ENCODE data around the gene TFDP1. TPM values are rescaled to one million over a fixed set of nuclear protein-coding genes. Genes with fewer than 3 reads are reported as not detected.

TFDP1 gene
- total RNA-seq, 1 experiment from 2014 or later, result 107 TPM

- Histone ChIP-seq H3K4me1 (replicated peaks; ENCODE audit: insufficient read depth) (no peaks in the 10 kb centered on the region), H2AFZ (no peak overlapping the region), H3F3A (ENCODE audit: insufficient read depth, low read depth) (no peaks in the 10 kb centered on the region), H4K20me1 (ENCODE audit: insufficient read depth) (no peaks in the 10 kb centered on the region), H3K4me2 (no peak overlapping the region), H3K4me3 (no peak overlapping the region), H3K36me3 (ENCODE audit: low read depth) (no peaks in the 10 kb centered on the region), H3K9me2 (ENCODE audit: insufficient read depth) (no peaks in the 10 kb centered on the region), H3K79me2 (ENCODE audit: low read depth) (no peaks in the 10 kb centered on the region), H3K27me3 (ENCODE audit: insufficient read depth, low read depth) (peaks cover 19% of the 10 kb centered on the region), H3K9me3 (ENCODE audit: insufficient read depth, low read depth) (no peaks in the 10 kb centered on the region), H3K27ac (no peak overlapping the region)
- TF ChIP-seq CTCF (conservative IDR thresholded peaks at IDR 0.05) (no peak), EZH2 (IDR thresholded peaks at IDR 0.05; ENCODE audit: low read depth) (no peak)
- CTCF ChIA-PET, result no interaction called here
- intact Hi-C loops (cut with micrococcal nuclease; ENCODE audit: unreplicated experiment), result no loop called here
- DNase-seq, result no peak
- POLR2A ChIA-PET (ENCODE audit: unreplicated experiment), result no interaction called here
- BruUV-seq (replicated peaks), result no TSS peak
Observed at GRCh38 chr13:113655346-113656002, 70.9 kb downstream of the TFDP1 start.

GRCh38 chr13:113656003-113656588 lies 71.5 kb downstream of the TFDP1 start:
- no peaks in the 10 kb centered on the region for H3K36me3 ChIP-seq (ENCODE audit: low read depth)
- no peaks in the 10 kb centered on the region for H3K4me1 ChIP-seq (replicated peaks; ENCODE audit: insufficient read depth)
- intact Hi-C loops (cut with micrococcal nuclease; ENCODE audit: unreplicated experiment), result no loop called here
- no peak overlapping the region for H3K27ac ChIP-seq
- no peak overlapping the region for H3K4me2 ChIP-seq
- no TSS peak for BruUV-seq (replicated peaks)
- H3K4me3 ChIP-seq, result no peak overlapping the region
- H3K79me2 ChIP-seq (ENCODE audit: low read depth), result no peaks in the 10 kb centered on the region
- H2AFZ ChIP-seq, result no peak overlapping the region
- no peaks in the 10 kb centered on the region for H3K9me2 ChIP-seq (ENCODE audit: insufficient read depth)
- H3K9me3 ChIP-seq (ENCODE audit: insufficient read depth, low read depth), result no peaks in the 10 kb centered on the region; the same call in 1 of the 2 replicates
- H4K20me1 ChIP-seq (ENCODE audit: insufficient read depth), result no peaks in the 10 kb centered on the region
- no peaks in the 10 kb centered on the region for H3F3A ChIP-seq (ENCODE audit: insufficient read depth, low read depth)
- DNase-seq, result no peak
- H3K27me3 ChIP-seq (ENCODE audit: insufficient read depth, low read depth), result peaks cover 25% of the 10 kb centered on the region
- TF ChIP-seq CTCF (conservative IDR thresholded peaks at IDR 0.05), result no peak
- TF ChIP-seq EZH2 (IDR thresholded peaks at IDR 0.05; ENCODE audit: low read depth), result no peak
- ChIA-PET CTCF (no interaction called here), POLR2A (ENCODE audit: unreplicated experiment) (no interaction called here)

GRCh38 chr13:113656831-113657671 lies 72.5 kb downstream of the TFDP1 start:
- Histone ChIP-seq H3K9me3 (ENCODE audit: insufficient read depth, low read depth) (peaks cover 7% of the 10 kb centered on the region; the same call in 1 of the 2 replicates), H3K79me2 (ENCODE audit: low read depth) (no peaks in the 10 kb centered on the region), H3K4me2 (no peak overlapping the region), H3F3A (ENCODE audit: insufficient read depth, low read depth) (no peaks in the 10 kb centered on the region), H3K9me2 (ENCODE audit: insufficient read depth) (no peaks in the 10 kb centered on the region), H3K36me3 (ENCODE audit: low read depth) (no peaks in the 10 kb centered on the region), H4K20me1 (ENCODE audit: insufficient read depth) (no peaks in the 10 kb centered on the region), H2AFZ (no peak overlapping the region), H3K4me3 (no peak overlapping the region), H3K27ac (no peak overlapping the region), H3K4me1 (replicated peaks; ENCODE audit: insufficient read depth) (no peaks in the 10 kb centered on the region), H3K27me3 (ENCODE audit: insufficient read depth, low read depth) (peaks cover 35% of the 10 kb centered on the region)
- intact Hi-C loops (cut with micrococcal nuclease; ENCODE audit: unreplicated experiment), result no loop called here
- CTCF ChIA-PET, result no interaction called here
- TF ChIP-seq EZH2 (IDR thresholded peaks at IDR 0.05; ENCODE audit: low read depth), result no peak
- no peak for TF ChIP-seq CTCF (conservative IDR thresholded peaks at IDR 0.05)
- no TSS peak for BruUV-seq (replicated peaks)
- POLR2A ChIA-PET (ENCODE audit: unreplicated experiment), result no interaction called here
- DNase-seq, result no peak
